Cardiac fibroblast (primary cell): ENCODE data around the gene NHS.

ENCODE experiments used
- DNase-seq, 2 donors: peaks; one replicate each; pipeline versions ENCODE4 v3.0.0 to v3.0.0-alpha.2; 2010; ENCODE audit warnings: low read depth in 2 of 2
- H3K4me3 ChIP-seq, 2 donors: replicated peaks in 1 of 2; 1 replicate in 1 of 2; 2 replicates in 1 of 2; pipeline ENCODE4 v1.5.1; 2011; ENCODE audit warnings: low read depth in 2 of 2, low read length in 2 of 2, mild to moderate bottlenecking in 2 of 2, moderate library complexity in 1 of 2
- TF ChIP-seq, protein P1 (sequence below): IDR thresholded peaks from one replicate; pipeline ENCODE4 v1.5.1; 2011; ENCODE audit warnings: low read depth, mild to moderate bottlenecking, low read length, inconsistent platforms

The NHS gene

DNA sequence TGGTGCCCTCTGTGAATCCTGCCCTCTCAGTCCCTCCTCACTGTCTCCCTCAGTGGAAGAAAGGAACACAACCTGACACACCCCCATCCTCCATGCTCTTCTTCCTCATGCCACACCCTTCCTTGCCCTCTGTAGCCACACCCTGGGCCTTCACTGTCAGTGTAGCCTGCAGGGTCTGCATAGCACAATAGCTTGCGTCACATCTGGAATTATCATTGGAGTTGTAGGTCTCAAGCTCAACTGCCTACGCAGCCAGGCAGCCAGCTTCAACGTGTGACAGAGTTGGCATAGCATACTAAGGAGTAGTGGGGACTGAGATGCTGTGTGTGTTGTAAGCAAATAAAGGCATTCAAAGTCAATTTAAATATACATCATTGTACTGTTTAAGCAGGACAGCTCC is 248.8 kb downstream of the NHS start:
- TF ChIP-seq, protein P1, sequence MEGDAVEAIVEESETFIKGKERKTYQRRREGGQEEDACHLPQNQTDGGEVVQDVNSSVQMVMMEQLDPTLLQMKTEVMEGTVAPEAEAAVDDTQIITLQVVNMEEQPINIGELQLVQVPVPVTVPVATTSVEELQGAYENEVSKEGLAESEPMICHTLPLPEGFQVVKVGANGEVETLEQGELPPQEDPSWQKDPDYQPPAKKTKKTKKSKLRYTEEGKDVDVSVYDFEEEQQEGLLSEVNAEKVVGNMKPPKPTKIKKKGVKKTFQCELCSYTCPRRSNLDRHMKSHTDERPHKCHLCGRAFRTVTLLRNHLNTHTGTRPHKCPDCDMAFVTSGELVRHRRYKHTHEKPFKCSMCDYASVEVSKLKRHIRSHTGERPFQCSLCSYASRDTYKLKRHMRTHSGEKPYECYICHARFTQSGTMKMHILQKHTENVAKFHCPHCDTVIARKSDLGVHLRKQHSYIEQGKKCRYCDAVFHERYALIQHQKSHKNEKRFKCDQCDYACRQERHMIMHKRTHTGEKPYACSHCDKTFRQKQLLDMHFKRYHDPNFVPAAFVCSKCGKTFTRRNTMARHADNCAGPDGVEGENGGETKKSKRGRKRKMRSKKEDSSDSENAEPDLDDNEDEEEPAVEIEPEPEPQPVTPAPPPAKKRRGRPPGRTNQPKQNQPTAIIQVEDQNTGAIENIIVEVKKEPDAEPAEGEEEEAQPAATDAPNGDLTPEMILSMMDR = no peak
- H3K4me3 ChIP-seq = no peak overlapping the region
- no peak for DNase-seq

DNA sequence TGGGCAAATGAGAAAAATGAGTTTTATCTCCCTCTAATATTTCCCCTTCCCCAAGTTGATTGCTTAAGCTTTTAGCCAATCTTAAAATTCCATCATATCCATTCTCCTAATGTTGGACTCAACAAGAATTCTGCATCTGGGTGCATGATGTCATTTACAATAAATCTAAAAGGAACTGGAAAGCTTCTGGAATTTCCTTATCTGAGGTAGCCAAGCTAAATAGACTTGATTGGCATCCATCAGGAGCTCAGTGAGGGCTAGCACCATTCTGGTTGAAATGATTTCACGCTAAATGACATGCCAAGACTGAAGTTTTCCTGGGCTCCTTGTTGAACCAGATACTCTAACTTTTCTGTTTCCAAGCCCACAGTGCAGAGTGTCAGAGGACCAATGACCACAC is 252.0 kb downstream of the NHS start:
- no peak overlapping the region for H3K4me3 ChIP-seq
- TF ChIP-seq, protein P1 = no peak
- DNase-seq = no peak

DNA sequence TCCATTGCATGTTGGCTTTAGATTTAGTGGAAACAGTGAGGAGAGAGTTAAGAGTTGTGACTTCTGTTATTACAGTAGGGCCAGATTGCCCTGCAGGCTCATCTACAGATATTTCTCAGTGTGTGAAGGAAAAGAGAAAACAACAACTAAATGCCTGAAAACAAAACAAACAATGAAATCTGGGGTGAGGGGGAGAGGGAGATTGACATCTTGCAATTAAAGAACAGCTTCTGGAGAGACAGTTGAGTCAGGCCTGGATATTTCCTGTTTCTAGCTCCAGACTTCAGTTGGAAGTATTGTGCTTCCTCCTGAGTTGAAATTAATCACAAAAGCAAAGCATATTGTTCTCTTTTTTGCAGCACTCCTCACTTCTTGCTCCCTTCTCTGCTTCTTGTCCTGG is 254.0 kb downstream of the NHS start:
- no peak overlapping the region for H3K4me3 ChIP-seq
- no peak for DNase-seq
- TF ChIP-seq, protein P1 = no peak

DNA sequence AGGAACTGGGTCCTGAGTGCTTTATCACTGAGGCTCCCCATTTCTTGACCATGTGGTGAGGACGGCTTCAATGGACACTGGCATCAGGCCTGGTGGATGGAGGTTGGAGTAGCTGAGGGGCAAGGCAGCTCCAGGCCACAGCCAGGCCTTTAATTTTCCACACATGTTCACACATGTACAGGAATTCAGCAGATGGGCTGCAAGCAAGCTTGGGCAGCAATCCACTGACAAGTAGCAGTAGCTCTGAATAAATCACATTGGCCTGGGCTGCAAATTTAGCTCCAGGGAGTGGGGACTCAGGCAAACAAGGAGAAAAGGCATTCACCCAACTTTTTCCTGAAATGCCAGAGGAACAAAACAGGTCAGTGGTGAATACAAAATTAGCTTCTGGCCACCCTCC is 254.5 kb downstream of the NHS start:
- no peak overlapping the region for H3K4me3 ChIP-seq
- no peak for DNase-seq
- TF ChIP-seq, protein P1 = no peak

DNA sequence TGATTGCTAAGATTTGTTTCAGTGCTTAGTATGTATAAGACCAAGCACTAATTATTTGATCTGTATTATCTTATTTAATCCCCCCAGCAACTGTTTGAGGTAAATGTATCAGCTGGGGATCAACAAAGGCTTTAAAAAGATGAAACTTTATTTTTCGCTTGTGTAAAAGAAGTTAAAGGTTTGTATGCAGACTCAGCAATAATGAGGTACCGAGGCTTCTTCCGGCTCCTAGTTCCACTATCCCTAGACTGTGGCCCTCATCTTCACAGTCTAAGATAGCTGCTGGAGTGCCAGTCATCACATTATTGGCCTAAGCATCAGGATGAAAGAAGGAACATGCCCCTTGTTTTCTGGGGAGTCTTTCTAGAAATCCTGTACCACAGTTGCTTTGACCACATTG is 256.6 kb downstream of the NHS start:
- DNase-seq = no peak
- TF ChIP-seq, protein P1 = no peak
- H3K4me3 ChIP-seq = no peak overlapping the region

DNA sequence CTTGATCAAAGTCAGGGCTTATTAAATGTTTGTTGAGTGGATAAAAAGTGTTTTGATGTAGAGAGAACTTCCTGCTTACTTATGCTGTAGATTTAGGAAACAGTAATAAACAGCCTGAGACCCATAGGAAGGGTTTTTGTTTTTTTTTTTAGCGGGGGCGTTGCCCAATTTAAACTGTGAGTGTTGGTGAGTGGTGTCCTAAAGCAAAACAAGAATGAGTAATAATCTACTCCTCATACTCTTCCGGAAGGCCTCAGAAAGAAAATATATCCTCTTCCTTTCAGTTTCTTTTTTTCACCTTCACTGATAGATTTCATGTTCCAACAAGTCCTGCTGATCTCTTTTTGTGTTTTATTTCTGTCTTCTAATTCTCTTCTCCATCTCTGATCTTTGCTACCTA is 257.9 kb downstream of the NHS start:
- no peak overlapping the region for H3K4me3 ChIP-seq
- TF ChIP-seq, protein P1 = no peak
- DNase-seq = peak in 1 of 2 donors; percentile 38

DNA sequence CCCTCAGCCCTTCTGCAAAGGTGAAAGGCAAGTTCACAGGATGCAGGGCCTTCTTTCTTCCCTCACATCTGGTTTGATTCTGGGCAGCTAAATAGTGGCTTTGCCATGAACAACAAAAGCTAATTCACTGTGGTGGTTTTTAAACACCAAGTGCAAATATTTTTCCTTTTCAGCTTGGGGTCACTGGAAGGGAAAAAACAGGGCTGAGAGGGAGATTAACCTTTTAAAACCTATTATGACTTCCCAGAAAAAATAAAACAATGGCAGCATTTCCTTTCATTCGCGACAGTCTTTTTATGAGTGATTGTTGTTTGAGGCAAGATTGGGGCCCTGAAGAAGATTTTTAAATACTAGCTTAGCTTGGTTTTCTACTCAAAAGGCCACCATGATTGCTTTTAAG is 258.5 kb downstream of the NHS start:
- TF ChIP-seq, protein P1 = no peak
- no peak for DNase-seq

More for the DNA sequence above, 258.5 kb downstream of the NHS start:
- no peak overlapping the region for H3K4me3 ChIP-seq
